Neuronal stem cell (in vitro differentiated cells): ENCODE results near the gene KCNK3.

Experiments
- DNase-seq: peaks from one replicate; pipeline ENCODE4 v3.0.0-alpha.2; 2013; ENCODE audit warnings: low spot score
- H2AFZ ChIP-seq: one replicate; pipeline ENCODE4 v1.6.1; 2013; ENCODE audit warnings: mild to moderate bottlenecking, low read length, inconsistent platforms
- H2AK5ac ChIP-seq: 2 replicates; pipeline ENCODE4 v1.6.1; 2013; ENCODE audit warnings: low read depth, mild to moderate bottlenecking, inconsistent platforms, low read length, moderate library complexity, mixed read lengths
- H2BK120ac ChIP-seq: 2 replicates; pipeline ENCODE4 v1.6.1; 2013; ENCODE audit warnings: low read depth, mild to moderate bottlenecking, inconsistent platforms, low read length, moderate library complexity, mixed read lengths
- H2BK12ac ChIP-seq: one replicate; pipeline ENCODE4 v1.6.1; 2013; ENCODE audit warnings: low read length, inconsistent platforms
- H2BK15ac ChIP-seq: 2 replicates; pipeline ENCODE4 v1.6.1; 2013; ENCODE audit warnings: mild to moderate bottlenecking, low read length, inconsistent platforms, mixed read lengths
- H2BK5ac ChIP-seq: one replicate; pipeline ENCODE4 v1.6.1; 2013; ENCODE audit warnings: inconsistent platforms, mild to moderate bottlenecking, low read length, moderate library complexity
- H3K14ac ChIP-seq: one replicate; pipeline ENCODE4 v1.6.1; 2013; ENCODE audit warnings: low read length, inconsistent platforms
- H3K18ac ChIP-seq: 2 replicates; pipeline ENCODE4 v1.6.1; 2013; ENCODE audit warnings: low read length, inconsistent platforms
- H3K23ac ChIP-seq: 2 replicates; pipeline ENCODE4 v1.6.1; 2013; ENCODE audit warnings: low read depth, mild to moderate bottlenecking, mixed read lengths, low read length, inconsistent platforms; ENCODE audit not compliant: poor library complexity
- H3K27ac ChIP-seq: replicated peaks from 3 replicates; pipeline ENCODE4 v1.5.1; 2013; ENCODE audit warnings: low read length, inconsistent platforms
- H3K27me3 ChIP-seq, 3 experiments: 2 replicates each; pipeline ENCODE4 v1.6.1; 2013; ENCODE audit warnings: low read length in 3 of 3, mild to moderate bottlenecking in 2 of 3, inconsistent platforms in 1 of 3, low read depth in 1 of 3, mixed read lengths in 1 of 3, moderate library complexity in 1 of 3; ENCODE audit not compliant: control insufficient read depth in 3 of 3, insufficient read depth in 3 of 3
- H3K36me3 ChIP-seq, 2 donors: replicated peaks in 1 of 2; 2 replicates each; pipeline ENCODE4 v1.6.1; 2013; ENCODE audit warnings: low read length in 2 of 2; ENCODE audit not compliant: control insufficient read depth in 2 of 2, insufficient read depth in 2 of 2
- H3K4ac ChIP-seq: 2 replicates; pipeline ENCODE4 v1.6.1; 2013; ENCODE audit warnings: inconsistent platforms, mild to moderate bottlenecking, low read length, moderate library complexity
- H3K4me1 ChIP-seq, 2 donors: 1 replicate in 1 of 2; 2 replicates in 1 of 2; pipeline ENCODE4 v1.6.1; 2013; ENCODE audit warnings: low read length in 2 of 2, low read depth in 1 of 2; ENCODE audit not compliant: control insufficient read depth in 2 of 2, insufficient read depth in 1 of 2
- H3K4me2 ChIP-seq: one replicate; pipeline ENCODE4 v1.6.1; 2013; ENCODE audit warnings: mild to moderate bottlenecking, low read length, inconsistent platforms; ENCODE audit not compliant: insufficient read depth, poor library complexity, severe bottlenecking
- H3K4me3 ChIP-seq, 2 donors: 2 replicates each; pipeline ENCODE4 v1.5.1; 2013; ENCODE audit warnings: low read length in 2 of 2, mild to moderate bottlenecking in 2 of 2, inconsistent platforms in 1 of 2, moderate library complexity in 1 of 2
- H3K79me1 ChIP-seq: one replicate; pipeline ENCODE4 v1.6.1; 2013; ENCODE audit warnings: low read depth, mild to moderate bottlenecking, inconsistent platforms, low read length, moderate library complexity
- H3K9ac ChIP-seq: one replicate; pipeline ENCODE4 v1.6.1; 2013; ENCODE audit warnings: mild to moderate bottlenecking, low read depth, low read length, inconsistent platforms; ENCODE audit not compliant: poor library complexity
- H3K9me3 ChIP-seq, 2 donors: replicated peaks in 1 of 2; 2 replicates each; pipeline versions ENCODE3 to v1.6.1; 2013; ENCODE audit warnings: low read length in 2 of 2, mild to moderate bottlenecking in 2 of 2, inconsistent platforms in 1 of 2, low read depth in 1 of 2, mixed read lengths in 1 of 2, moderate library complexity in 1 of 2; ENCODE audit not compliant: control insufficient read depth in 2 of 2, insufficient read depth in 1 of 2
- H4K8ac ChIP-seq: one replicate; pipeline ENCODE4 v1.6.1; 2013; ENCODE audit warnings: low read depth, mild to moderate bottlenecking, inconsistent platforms, low read length, moderate library complexity
- H4K91ac ChIP-seq: one replicate; pipeline ENCODE4 v1.6.1; 2013; ENCODE audit warnings: low read length, low read depth, mild to moderate bottlenecking, inconsistent platforms; ENCODE audit not compliant: poor library complexity
- WGBS, 2 donors: extraction: QIAGEN DNeasy Blood & Tissue Kit; methylation state at CpG; one replicate each; pipeline ENCODE4 v1.1.7; 2013; ENCODE audit warnings: missing lambda C conversion rate in 2 of 2, mixed read lengths in 1 of 2; ENCODE audit not compliant: insufficient read length in 2 of 2, insufficient replicate concordance in 1 of 2; ENCODE audit errors: extremely low coverage in 2 of 2; 5-methylcytosine and 5-hydroxymethylcytosine counted together

KCNK3 gene

GRCh38 chr2:26737221-26737620, 44.7 kb downstream of the KCNK3 start:
- Histone ChIP-seq H3K18ac (no peak overlapping the region), H2AFZ (no peak overlapping the region), H2BK15ac (no peak overlapping the region), H2BK5ac (no peak overlapping the region), H3K79me1 (no peaks in the 10 kb centered on the region), H4K8ac (no peak overlapping the region), H3K9me3 (no peaks in the 10 kb centered on the region), H3K9ac (no peak overlapping the region), H2BK120ac (no peak overlapping the region), H2BK12ac (no peak overlapping the region), H3K23ac (no peak overlapping the region), H3K4me1 (peaks cover 8 to 44% of the 10 kb centered on the region in 2 donors), H3K4me2 (no peak overlapping the region), H3K27ac (no peak overlapping the region), H3K36me3 (no peaks in the 10 kb centered on the region), H3K14ac (no peak overlapping the region), H4K91ac (no peak overlapping the region), H2AK5ac (no peak overlapping the region), H3K4me3 (no peak overlapping the region), H3K4ac (no peak overlapping the region), H3K27me3 (no peaks in the 10 kb centered on the region)
- WGBS, 2 donors = no CpG with 5 or more reads among the region's 4 CpGs
- DNase-seq = no peak

- no peak overlapping the region for H3K9ac ChIP-seq
- peak overlapping the region; percentile 1 for H3K4ac ChIP-seq
- H4K8ac ChIP-seq = no peak overlapping the region
- no peaks in the 10 kb centered on the region for H3K27me3 ChIP-seq
- H4K91ac ChIP-seq = no peak overlapping the region
- H3K14ac ChIP-seq = no peak overlapping the region
- no peaks in the 10 kb centered on the region for H3K79me1 ChIP-seq
- peak overlapping the region; percentile 41 for H2AK5ac ChIP-seq
- H3K4me1 ChIP-seq = peaks cover 8 to 36% of the 10 kb centered on the region in 2 donors
- no peak overlapping the region for H3K18ac ChIP-seq
- H2AFZ ChIP-seq = no peak overlapping the region
- H2BK120ac ChIP-seq = no peak overlapping the region
- H3K27ac ChIP-seq = no peak overlapping the region
- H3K36me3 ChIP-seq = no peaks in the 10 kb centered on the region
- H2BK12ac ChIP-seq = no peak overlapping the region
- H3K4me3 ChIP-seq = no peak overlapping the region
- no CpG with 5 or more reads among the region's 4 CpGs for WGBS, 2 donors
- H3K9me3 ChIP-seq = no peaks in the 10 kb centered on the region
- H3K23ac ChIP-seq = no peak overlapping the region
- H2BK5ac ChIP-seq = no peak overlapping the region
- DNase-seq = no peak
- no peak overlapping the region for H2BK15ac ChIP-seq
- no peak overlapping the region for H3K4me2 ChIP-seq
Measured at GRCh38 chr2:26738481-26738880, 46.0 kb downstream of the KCNK3 start.

DNA sequence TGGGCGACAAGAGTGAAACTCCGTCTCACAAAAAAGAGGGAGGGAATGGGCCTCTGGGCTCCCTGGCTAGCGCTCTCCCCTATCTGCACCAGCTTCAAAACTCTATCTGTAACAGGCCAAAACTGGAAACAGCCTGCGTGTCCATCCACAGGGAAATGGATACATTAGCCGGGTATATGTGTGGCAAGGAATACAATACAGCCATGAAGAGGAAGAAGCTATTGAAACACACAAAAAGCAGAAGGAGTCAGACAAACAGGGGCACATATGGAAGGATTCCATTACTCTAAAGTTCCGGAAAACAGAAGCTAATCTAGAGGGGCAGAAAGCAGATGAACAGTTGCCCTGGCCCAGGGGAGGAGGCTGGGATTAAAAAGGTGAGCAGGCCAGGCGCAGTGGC, 47.0 kb downstream of the KCNK3 start:
- no peak overlapping the region for H3K14ac ChIP-seq
- H3K4me2 ChIP-seq = no peak overlapping the region
- H2BK5ac ChIP-seq = no peak overlapping the region
- no peak overlapping the region for H3K23ac ChIP-seq
- no peak overlapping the region for H3K4ac ChIP-seq
- no peak overlapping the region for H2BK15ac ChIP-seq
- no peak overlapping the region for H2BK12ac ChIP-seq
- H3K4me1 ChIP-seq = peaks cover 8 to 36% of the 10 kb centered on the region in 2 donors
- no peak overlapping the region for H2AK5ac ChIP-seq
- H3K9ac ChIP-seq = no peak overlapping the region
- no peaks in the 10 kb centered on the region for H3K36me3 ChIP-seq
- no peaks in the 10 kb centered on the region for H3K9me3 ChIP-seq
- H2BK120ac ChIP-seq = no peak overlapping the region
- H4K91ac ChIP-seq = no peak overlapping the region
- no peak overlapping the region for H3K4me3 ChIP-seq
- H4K8ac ChIP-seq = no peak overlapping the region
- no CpG with 5 or more reads among the region's 7 CpGs for WGBS, 2 donors
- no peaks in the 10 kb centered on the region for H3K27me3 ChIP-seq
- H3K79me1 ChIP-seq = no peaks in the 10 kb centered on the region
- no peak overlapping the region for H3K18ac ChIP-seq
- H2AFZ ChIP-seq = no peak overlapping the region
- H3K27ac ChIP-seq = no peak overlapping the region
- DNase-seq = no peak

- no CpG with 5 or more reads among the region's 6 CpGs for WGBS, 2 donors
- no peak overlapping the region for H2BK120ac ChIP-seq
Measured at GRCh38 chr2:26740346-26740745, 47.8 kb downstream of the KCNK3 start.

More at GRCh38 chr2:26740346-26740745, 47.8 kb downstream of the KCNK3 start:
- Histone ChIP-seq H4K91ac (no peak overlapping the region), H3K4me2 (no peak overlapping the region), H3K9ac (peak overlapping the region; percentile 30), H3K4ac (no peak overlapping the region), H2AFZ (no peak overlapping the region), H4K8ac (no peak overlapping the region), H3K4me3 (no peak overlapping the region), H3K27ac (no peak overlapping the region), H3K23ac (no peak overlapping the region), H3K79me1 (no peaks in the 10 kb centered on the region), H3K14ac (no peak overlapping the region), H3K4me1 (peaks cover 8 to 33% of the 10 kb centered on the region in 2 donors), H2BK12ac (no peak overlapping the region), H2BK15ac (peak overlapping the region; percentile 39), H3K27me3 (no peaks in the 10 kb centered on the region), H3K36me3 (no peaks in the 10 kb centered on the region), H2BK5ac (no peak overlapping the region), H3K9me3 (no peaks in the 10 kb centered on the region), H3K18ac (no peak overlapping the region), H2AK5ac (peak overlapping the region; percentile 25)
- no peak for DNase-seq
